Breast epithelium (tissue), 3 donors: ENCODE measurements around the gene CHMP1B.

Experiments used
- POLR2A ChIP-seq: fragments of 450-650 bp; IDR thresholded peaks from one replicate; pipeline ENCODE4 v1.6.1; 2016; ENCODE audit warnings: antibody characterized with exemption, mild to moderate bottlenecking, moderate library complexity
- POLR2AphosphoS5 ChIP-seq, 3 donors: sonication (generic); formaldehyde crosslinking; IDR thresholded peaks; one replicate each; pipeline ENCODE4 v1.6.1; 2017; ENCODE audit warnings: antibody characterized with exemption in 3 of 3
- TF ChIP-seq, protein P1 (sequence below), 3 donors: fragments of 450-650 bp; IDR thresholded peaks; one replicate each; pipeline ENCODE4 v1.5.1; 2016 to 2017; ENCODE audit warnings: antibody characterized with exemption in 3 of 3, mild to moderate bottlenecking in 3 of 3, moderate library complexity in 3 of 3

- TF ChIP-seq, protein P1, sequence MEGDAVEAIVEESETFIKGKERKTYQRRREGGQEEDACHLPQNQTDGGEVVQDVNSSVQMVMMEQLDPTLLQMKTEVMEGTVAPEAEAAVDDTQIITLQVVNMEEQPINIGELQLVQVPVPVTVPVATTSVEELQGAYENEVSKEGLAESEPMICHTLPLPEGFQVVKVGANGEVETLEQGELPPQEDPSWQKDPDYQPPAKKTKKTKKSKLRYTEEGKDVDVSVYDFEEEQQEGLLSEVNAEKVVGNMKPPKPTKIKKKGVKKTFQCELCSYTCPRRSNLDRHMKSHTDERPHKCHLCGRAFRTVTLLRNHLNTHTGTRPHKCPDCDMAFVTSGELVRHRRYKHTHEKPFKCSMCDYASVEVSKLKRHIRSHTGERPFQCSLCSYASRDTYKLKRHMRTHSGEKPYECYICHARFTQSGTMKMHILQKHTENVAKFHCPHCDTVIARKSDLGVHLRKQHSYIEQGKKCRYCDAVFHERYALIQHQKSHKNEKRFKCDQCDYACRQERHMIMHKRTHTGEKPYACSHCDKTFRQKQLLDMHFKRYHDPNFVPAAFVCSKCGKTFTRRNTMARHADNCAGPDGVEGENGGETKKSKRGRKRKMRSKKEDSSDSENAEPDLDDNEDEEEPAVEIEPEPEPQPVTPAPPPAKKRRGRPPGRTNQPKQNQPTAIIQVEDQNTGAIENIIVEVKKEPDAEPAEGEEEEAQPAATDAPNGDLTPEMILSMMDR (IDR thresholded peaks at IDR 0.05), result no peak
- no peak for TF ChIP-seq POLR2AphosphoS5 (IDR thresholded peaks at IDR 0.05)
- TF ChIP-seq POLR2A, result no peak
Measured at GRCh38 chr18:11802586-11802985, 48.6 kb upstream of the CHMP1B start.
